WTC11 (cell line): ENCODE data around the gene SHC2.

Source experiments
- CREB1 ChIP-seq: sonication (generic); formaldehyde crosslinking; IDR thresholded peaks from 2 replicates; pipeline ENCODE4 v1.8.0; 2023; ENCODE audit warnings: mild to moderate bottlenecking, missing genetic modification reagents
- CTCF ChIP-seq: fragments of 200-600 bp; IDR thresholded peaks from 2 replicates; pipeline ENCODE4 v1.8.0; 2022; ENCODE audit warnings: antibody characterized with exemption
- E2F5 ChIP-seq: sonication (generic); formaldehyde crosslinking; IDR thresholded peaks from 2 replicates; pipeline ENCODE4 v1.8.1; 2022; ENCODE audit warnings: mild to moderate bottlenecking, moderate library complexity, missing genetic modification reagents
- HMGXB4 ChIP-seq: sonication (generic); formaldehyde crosslinking; IDR thresholded peaks from 2 replicates; pipeline ENCODE4 v1.8.1; 2023; ENCODE audit warnings: mild to moderate bottlenecking, moderate library complexity, missing genetic modification reagents
- JUN ChIP-seq: sonication (generic); formaldehyde crosslinking; IDR thresholded peaks from 2 replicates; pipeline ENCODE4 v1.8.0; 2023; ENCODE audit warnings: mild to moderate bottlenecking, missing genetic modification reagents
- NFYB ChIP-seq: sonication (generic); formaldehyde crosslinking; conservative IDR thresholded peaks from 2 replicates; pipeline ENCODE4 v1.8.0; 2022; ENCODE audit warnings: low read depth, missing genetic modification reagents
- TCF7 ChIP-seq: sonication (generic); formaldehyde crosslinking; IDR thresholded peaks from 2 replicates; pipeline ENCODE4 v1.8.0; 2022; ENCODE audit warnings: mild to moderate bottlenecking, low read depth, missing genetic modification reagents, moderate library complexity
- TEAD4 ChIP-seq: sonication (generic); formaldehyde crosslinking; IDR thresholded peaks from 2 replicates; pipeline ENCODE4 v1.8.0; 2022; ENCODE audit warnings: mild to moderate bottlenecking, missing genetic modification reagents

- TF ChIP-seq CREB1 (CRISPR knock-in tag) (no peak), HMGXB4 (CRISPR knock-in tag) (no peak), E2F5 (CRISPR knock-in tag) (no peak), CTCF (no peak), JUN (CRISPR knock-in tag) (no peak), NFYB (no peak), TCF7 (CRISPR knock-in tag) (no peak), TEAD4 (CRISPR knock-in tag) (no peak)
These were observed 1.1 kb upstream of the SHC2 start for GRCh38 chr19:461721-462551.
